Measurements from ENCODE around the gene ADAM11.

The ADAM11 gene

DNA sequence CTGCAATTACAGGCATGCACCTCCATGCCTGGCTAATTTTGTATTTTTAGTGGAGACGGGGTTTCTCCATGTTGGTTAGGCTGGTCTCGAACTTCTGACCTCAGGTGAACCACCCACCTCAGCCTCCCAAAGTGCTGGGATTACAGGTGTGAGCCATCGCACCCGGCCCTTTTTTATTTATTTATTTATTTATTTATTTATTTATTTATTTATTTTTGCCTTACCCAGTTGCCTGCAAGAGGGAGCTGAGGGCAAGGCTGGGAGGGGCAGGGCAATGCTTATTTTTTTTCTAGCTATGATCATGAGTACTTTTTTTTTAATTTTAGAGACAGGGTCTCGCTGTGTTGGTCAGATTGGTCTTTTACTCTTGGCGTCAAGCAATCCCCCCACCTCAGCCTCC lies 32.7 kb upstream of the ADAM11 start (continued):
- TF ChIP-seq, protein P1, sequence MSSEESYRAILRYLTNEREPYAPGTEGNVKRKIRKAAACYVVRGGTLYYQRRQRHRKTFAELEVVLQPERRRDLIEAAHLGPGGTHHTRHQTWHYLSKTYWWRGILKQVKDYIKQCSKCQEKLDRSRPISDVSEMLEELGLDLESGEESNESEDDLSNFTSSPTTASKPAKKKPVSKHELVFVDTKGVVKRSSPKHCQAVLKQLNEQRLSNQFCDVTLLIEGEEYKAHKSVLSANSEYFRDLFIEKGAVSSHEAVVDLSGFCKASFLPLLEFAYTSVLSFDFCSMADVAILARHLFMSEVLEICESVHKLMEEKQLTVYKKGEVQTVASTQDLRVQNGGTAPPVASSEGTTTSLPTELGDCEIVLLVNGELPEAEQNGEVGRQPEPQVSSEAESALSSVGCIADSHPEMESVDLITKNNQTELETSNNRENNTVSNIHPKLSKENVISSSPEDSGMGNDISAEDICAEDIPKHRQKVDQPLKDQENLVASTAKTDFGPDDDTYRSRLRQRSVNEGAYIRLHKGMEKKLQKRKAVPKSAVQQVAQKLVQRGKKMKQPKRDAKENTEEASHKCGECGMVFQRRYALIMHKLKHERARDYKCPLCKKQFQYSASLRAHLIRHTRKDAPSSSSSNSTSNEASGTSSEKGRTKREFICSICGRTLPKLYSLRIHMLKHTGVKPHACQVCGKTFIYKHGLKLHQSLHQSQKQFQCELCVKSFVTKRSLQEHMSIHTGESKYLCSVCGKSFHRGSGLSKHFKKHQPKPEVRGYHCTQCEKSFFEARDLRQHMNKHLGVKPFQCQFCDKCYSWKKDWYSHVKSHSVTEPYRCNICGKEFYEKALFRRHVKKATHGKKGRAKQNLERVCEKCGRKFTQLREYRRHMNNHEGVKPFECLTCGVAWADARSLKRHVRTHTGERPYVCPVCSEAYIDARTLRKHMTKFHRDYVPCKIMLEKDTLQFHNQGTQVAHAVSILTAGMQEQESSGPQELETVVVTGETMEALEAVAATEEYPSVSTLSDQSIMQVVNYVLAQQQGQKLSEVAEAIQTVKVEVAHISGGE (tag by site-specific recombination; conservative IDR thresholded peaks at IDR 0.05; ENCODE audit: low read depth) = peak; percentile 76
- TF ChIP-seq GLI2 (tag by site-specific recombination; IDR thresholded peaks at IDR 0.05; ENCODE audit: borderline replicate concordance, low read depth) (peak; percentile 54; the same call in 1 of the 2 replicates), OVOL3 (tag by site-specific recombination; IDR thresholded peaks at IDR 0.05) (0 out of 2 replicates have a peak, but pooled peaks have one; percentile 35), ZNF654 (tag by site-specific recombination; IDR thresholded peaks at IDR 0.05; ENCODE audit: low read depth) (peak; percentile 56), ZNF558 (tag by site-specific recombination; IDR thresholded peaks at IDR 0.05) (peak; percentile 78), ZBTB21 (tag by site-specific recombination; IDR thresholded peaks at IDR 0.05) (0 out of 2 replicates have a peak, but pooled peaks have one; percentile 52), ZNF202 (tag by site-specific recombination; IDR thresholded peaks at IDR 0.05; ENCODE audit: borderline replicate concordance) (0 out of 2 replicates have a peak, but pooled peaks have one; percentile 27), ZNF555 (tag by site-specific recombination; conservative IDR thresholded peaks at IDR 0.05) (peak; percentile 86), ZFP37 (tag by site-specific recombination; IDR thresholded peaks at IDR 0.05) (0 out of 2 replicates have a peak, but pooled peaks have one; percentile 44)
- TF ChIP-seq, protein P2, sequence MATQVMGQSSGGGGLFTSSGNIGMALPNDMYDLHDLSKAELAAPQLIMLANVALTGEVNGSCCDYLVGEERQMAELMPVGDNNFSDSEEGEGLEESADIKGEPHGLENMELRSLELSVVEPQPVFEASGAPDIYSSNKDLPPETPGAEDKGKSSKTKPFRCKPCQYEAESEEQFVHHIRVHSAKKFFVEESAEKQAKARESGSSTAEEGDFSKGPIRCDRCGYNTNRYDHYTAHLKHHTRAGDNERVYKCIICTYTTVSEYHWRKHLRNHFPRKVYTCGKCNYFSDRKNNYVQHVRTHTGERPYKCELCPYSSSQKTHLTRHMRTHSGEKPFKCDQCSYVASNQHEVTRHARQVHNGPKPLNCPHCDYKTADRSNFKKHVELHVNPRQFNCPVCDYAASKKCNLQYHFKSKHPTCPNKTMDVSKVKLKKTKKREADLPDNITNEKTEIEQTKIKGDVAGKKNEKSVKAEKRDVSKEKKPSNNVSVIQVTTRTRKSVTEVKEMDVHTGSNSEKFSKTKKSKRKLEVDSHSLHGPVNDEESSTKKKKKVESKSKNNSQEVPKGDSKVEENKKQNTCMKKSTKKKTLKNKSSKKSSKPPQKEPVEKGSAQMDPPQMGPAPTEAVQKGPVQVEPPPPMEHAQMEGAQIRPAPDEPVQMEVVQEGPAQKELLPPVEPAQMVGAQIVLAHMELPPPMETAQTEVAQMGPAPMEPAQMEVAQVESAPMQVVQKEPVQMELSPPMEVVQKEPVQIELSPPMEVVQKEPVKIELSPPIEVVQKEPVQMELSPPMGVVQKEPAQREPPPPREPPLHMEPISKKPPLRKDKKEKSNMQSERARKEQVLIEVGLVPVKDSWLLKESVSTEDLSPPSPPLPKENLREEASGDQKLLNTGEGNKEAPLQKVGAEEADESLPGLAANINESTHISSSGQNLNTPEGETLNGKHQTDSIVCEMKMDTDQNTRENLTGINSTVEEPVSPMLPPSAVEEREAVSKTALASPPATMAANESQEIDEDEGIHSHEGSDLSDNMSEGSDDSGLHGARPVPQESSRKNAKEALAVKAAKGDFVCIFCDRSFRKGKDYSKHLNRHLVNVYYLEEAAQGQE (tag by site-specific recombination; IDR thresholded peaks at IDR 0.05) = peak; percentile 66
- TF ChIP-seq, protein P3, sequence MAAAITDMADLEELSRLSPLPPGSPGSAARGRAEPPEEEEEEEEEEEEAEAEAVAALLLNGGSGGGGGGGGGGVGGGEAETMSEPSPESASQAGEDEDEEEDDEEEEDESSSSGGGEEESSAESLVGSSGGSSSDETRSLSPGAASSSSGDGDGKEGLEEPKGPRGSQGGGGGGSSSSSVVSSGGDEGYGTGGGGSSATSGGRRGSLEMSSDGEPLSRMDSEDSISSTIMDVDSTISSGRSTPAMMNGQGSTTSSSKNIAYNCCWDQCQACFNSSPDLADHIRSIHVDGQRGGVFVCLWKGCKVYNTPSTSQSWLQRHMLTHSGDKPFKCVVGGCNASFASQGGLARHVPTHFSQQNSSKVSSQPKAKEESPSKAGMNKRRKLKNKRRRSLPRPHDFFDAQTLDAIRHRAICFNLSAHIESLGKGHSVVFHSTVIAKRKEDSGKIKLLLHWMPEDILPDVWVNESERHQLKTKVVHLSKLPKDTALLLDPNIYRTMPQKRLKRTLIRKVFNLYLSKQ (tag by site-specific recombination; IDR thresholded peaks at IDR 0.05; ENCODE audit: borderline replicate concordance) = 0 out of 2 replicates have a peak, but pooled peaks have one; percentile 58

DNA sequence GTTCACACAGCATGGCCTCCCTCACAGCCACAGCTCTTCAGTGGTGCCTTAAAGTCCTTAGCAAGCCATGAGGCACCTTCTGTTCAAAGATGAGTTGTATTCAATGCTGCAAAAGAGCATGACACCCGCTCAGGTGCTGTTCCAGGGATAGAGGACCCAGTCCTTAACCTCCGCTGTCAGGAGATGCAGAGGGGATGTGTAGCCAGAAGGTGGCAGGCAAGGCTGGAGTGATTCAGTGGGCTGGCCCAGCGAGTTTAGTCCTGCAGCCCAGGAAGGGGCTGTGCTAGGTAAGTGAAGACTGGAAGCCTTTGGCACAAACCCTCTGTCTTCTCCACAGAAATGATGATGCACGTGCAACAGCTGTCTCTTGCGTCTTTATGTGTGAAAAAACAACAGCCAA lies 25.0 kb upstream of the ADAM11 start:
- Histone ChIP-seq H3K9me3 (ENCODE audit: control insufficient read depth, insufficient read depth, low read depth, low read length) (no peaks in the 10 kb centered on the region), H3K27ac (ENCODE audit: extremely low read depth, low read depth, low read length) (no peak overlapping the region), H3K36me3 (ENCODE audit: control insufficient read depth in 2 of 2, insufficient read depth in 1 of 2, low read length in 2 of 2) (peaks cover 30 to 89% of the 10 kb centered on the region in 2 experiments), H3K4me1 (ENCODE audit: control insufficient read depth, insufficient read depth, low read length) (no peaks in the 10 kb centered on the region), H3K4me3 (ENCODE audit: low read depth, low read length) (no peak overlapping the region)
- TF ChIP-seq SCRT2 (tag by site-specific recombination; IDR thresholded peaks at IDR 0.05) (no peak), ZNF140 (tag by site-specific recombination; IDR thresholded peaks at IDR 0.05) (0 out of 2 replicates have a peak, but pooled peaks have one; percentile 25), GLIS1 (tag by site-specific recombination; IDR thresholded peaks at IDR 0.05) (no peak), ZNF560 (tag by site-specific recombination; IDR thresholded peaks at IDR 0.05; ENCODE audit: borderline replicate concordance) (no peak), ZNF555 (tag by site-specific recombination; conservative IDR thresholded peaks at IDR 0.05) (no peak), YY1 (tag by site-specific recombination; IDR thresholded peaks at IDR 0.05) (no peak), MYNN (tag by site-specific recombination; IDR thresholded peaks at IDR 0.05; ENCODE audit: borderline replicate concordance) (no peak), BCL11B (tag by site-specific recombination; IDR thresholded peaks at IDR 0.05; ENCODE audit: low read depth) (no peak), ZNF610 (tag by site-specific recombination; IDR thresholded peaks at IDR 0.05; ENCODE audit: borderline replicate concordance) (no peak), ZNF112 (tag by site-specific recombination; IDR thresholded peaks at IDR 0.05) (no peak), ZNF221 (tag by site-specific recombination; IDR thresholded peaks at IDR 0.05; ENCODE audit: borderline replicate concordance) (no peak), ZNF184 (tag by site-specific recombination; IDR thresholded peaks at IDR 0.05) (no peak), KLF9 (tag by site-specific recombination; IDR thresholded peaks at IDR 0.05; ENCODE audit: low read depth) (no peak), ZFP3 (tag by site-specific recombination; IDR thresholded peaks at IDR 0.05; ENCODE audit: low read depth) (no peak), ZNF654 (tag by site-specific recombination; IDR thresholded peaks at IDR 0.05; ENCODE audit: low read depth) (peak; percentile 50)
- TF ChIP-seq, protein P4, sequence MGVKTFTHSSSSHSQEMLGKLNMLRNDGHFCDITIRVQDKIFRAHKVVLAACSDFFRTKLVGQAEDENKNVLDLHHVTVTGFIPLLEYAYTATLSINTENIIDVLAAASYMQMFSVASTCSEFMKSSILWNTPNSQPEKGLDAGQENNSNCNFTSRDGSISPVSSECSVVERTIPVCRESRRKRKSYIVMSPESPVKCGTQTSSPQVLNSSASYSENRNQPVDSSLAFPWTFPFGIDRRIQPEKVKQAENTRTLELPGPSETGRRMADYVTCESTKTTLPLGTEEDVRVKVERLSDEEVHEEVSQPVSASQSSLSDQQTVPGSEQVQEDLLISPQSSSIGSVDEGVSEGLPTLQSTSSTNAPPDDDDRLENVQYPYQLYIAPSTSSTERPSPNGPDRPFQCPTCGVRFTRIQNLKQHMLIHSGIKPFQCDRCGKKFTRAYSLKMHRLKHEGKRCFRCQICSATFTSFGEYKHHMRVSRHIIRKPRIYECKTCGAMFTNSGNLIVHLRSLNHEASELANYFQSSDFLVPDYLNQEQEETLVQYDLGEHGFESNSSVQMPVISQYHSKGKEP (tag by site-specific recombination; IDR thresholded peaks at IDR 0.05) = no peak
- ChIA-PET CTCF (interaction anchor here (0.6 to 1.2 kb wide), 7 partner anchors 16 to 187 kb away, joined by 3 to 5 read pairs (median 3); no protein-coding TSS in a partner anchor), POLR2A (interaction anchor here (1.4 kb wide), 1 partner anchor 25 kb away, joined by 4 read pairs; the partner anchor contains the start of gene DBF4B)
